ENCODE results near the gene VARS2. TPM values are rescaled to one million over a fixed set of nuclear protein-coding genes. Genes with fewer than 3 reads are reported as not detected.
"Not testable (repeated sequence)": the region's sequence is repeated elsewhere in the genome, so short reads cannot be mapped to it uniquely, and the experiment has no call there.

Gene VARS2
- total and polyA plus RNA-seq, 2 donors (not counting 1 experiment from before 2014, with no cell fraction given) = 27.1 to 41.6 TPM

DNA sequence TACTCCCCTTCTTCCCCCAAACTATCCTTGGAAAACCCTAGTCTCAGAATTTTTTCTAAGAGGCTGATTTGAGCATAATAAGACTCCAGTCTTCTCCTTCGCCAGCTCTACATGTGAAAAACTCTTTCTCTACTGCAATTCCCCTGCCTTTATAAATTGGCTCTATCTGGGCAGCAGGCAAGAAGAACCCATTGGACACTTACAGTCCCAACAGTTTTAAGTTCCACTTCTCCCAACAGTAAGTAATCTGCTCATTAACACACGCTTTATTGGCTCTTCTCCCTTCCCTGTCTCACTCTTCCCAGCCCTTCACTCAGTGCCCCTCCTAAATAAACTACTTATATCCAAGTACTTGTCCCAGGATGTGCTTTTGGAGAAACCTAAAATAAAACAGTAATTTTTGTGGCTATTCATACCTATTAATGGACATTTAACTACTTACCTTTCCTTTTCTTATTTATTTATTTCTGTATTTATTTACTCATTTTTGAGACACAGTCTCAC, 40.8 kb upstream of the VARS2 start:
- H3K4me1 ChIP-seq (ENCODE audit: control insufficient read depth in 2 of 2, insufficient read depth in 2 of 2, low read length in 2 of 2) = peaks cover 9 to 10% of the 10 kb centered on the region in 2 donors
- intact Hi-C loops (cut with micrococcal nuclease) = no loop called here
- H3K27ac ChIP-seq (ENCODE audit: low read length in 2 of 2) = no peak overlapping the region
- no peak for DNase-seq
- ChIA-PET POLR2A (no interaction called here), CTCF (no interaction called here)
- TF ChIP-seq, protein P1, sequence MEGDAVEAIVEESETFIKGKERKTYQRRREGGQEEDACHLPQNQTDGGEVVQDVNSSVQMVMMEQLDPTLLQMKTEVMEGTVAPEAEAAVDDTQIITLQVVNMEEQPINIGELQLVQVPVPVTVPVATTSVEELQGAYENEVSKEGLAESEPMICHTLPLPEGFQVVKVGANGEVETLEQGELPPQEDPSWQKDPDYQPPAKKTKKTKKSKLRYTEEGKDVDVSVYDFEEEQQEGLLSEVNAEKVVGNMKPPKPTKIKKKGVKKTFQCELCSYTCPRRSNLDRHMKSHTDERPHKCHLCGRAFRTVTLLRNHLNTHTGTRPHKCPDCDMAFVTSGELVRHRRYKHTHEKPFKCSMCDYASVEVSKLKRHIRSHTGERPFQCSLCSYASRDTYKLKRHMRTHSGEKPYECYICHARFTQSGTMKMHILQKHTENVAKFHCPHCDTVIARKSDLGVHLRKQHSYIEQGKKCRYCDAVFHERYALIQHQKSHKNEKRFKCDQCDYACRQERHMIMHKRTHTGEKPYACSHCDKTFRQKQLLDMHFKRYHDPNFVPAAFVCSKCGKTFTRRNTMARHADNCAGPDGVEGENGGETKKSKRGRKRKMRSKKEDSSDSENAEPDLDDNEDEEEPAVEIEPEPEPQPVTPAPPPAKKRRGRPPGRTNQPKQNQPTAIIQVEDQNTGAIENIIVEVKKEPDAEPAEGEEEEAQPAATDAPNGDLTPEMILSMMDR (IDR thresholded peaks at IDR 0.05) = no peak
- TF ChIP-seq EZH2 (IDR thresholded peaks at IDR 0.05; ENCODE audit: borderline replicate concordance, insufficient read depth, low read depth, low read length, poor library complexity, severe bottlenecking) = no peak
- peaks cover 0 to 23% (median 17%) of the 10 kb centered on the region in 3 donors for H3K9me3 ChIP-seq (ENCODE audit: control extremely low read depth in 1 of 3, control insufficient read depth in 2 of 3, insufficient read depth in 1 of 3, low read length in 2 of 3)
- peaks cover 0 to 6% (median 0%) of the 10 kb centered on the region in 4 experiments for H3K27me3 ChIP-seq (replicated peaks in 1 of 4; ENCODE audit: control extremely low read depth in 1 of 4, control insufficient read depth in 3 of 4, insufficient read depth in 4 of 4, low read length in 3 of 4)
- no peak overlapping the region for H3K4me2 ChIP-seq (replicated peaks; ENCODE audit: low read depth, low read length, poor library complexity, severe bottlenecking)
- peaks cover 9% of the 10 kb centered on the region for H3K4me1 Mint-ChIP-seq
- 100% methylated on average over 1 of the region's 2 CpGs for WGBS (ENCODE audit: insufficient coverage)
- H3K36me3 ChIP-seq (replicated peaks in 1 of 2; ENCODE audit: control extremely low read depth in 1 of 2, control insufficient read depth in 1 of 2, extremely low read depth in 1 of 2, insufficient read depth in 2 of 2, low read length in 1 of 2) = no peaks in the 10 kb centered on the region
- no peak overlapping the region for H3K9ac ChIP-seq (ENCODE audit: low read length)
- no peak overlapping the region for H3K4me3 Mint-ChIP-seq
- no peak overlapping the region for H2AFZ ChIP-seq (ENCODE audit: insufficient read depth, low read depth, low read length, poor library complexity, severe bottlenecking)
- H4K20me1 ChIP-seq (ENCODE audit: control insufficient read depth, insufficient read depth, low read length, poor library complexity, severe bottlenecking) = no peaks in the 10 kb centered on the region
- H3K4me3 ChIP-seq (ENCODE audit: control extremely low read depth in 1 of 5, extremely low read depth in 1 of 5, insufficient read depth in 1 of 5, low read depth in 2 of 5, low read length in 4 of 5) = no peak overlapping the region
- H3K27me3 Mint-ChIP-seq = peaks cover 8% of the 10 kb centered on the region
- H3K79me2 ChIP-seq (ENCODE audit: control insufficient read depth, insufficient read depth, low read length) = no peaks in the 10 kb centered on the region
- H3K27ac Mint-ChIP-seq = no peak overlapping the region
- ATAC-seq (ENCODE audit: low read depth) = no peak
- H3K9me3 Mint-ChIP-seq (ENCODE audit: insufficient read depth) = peaks cover 15% of the 10 kb centered on the region

DNA sequence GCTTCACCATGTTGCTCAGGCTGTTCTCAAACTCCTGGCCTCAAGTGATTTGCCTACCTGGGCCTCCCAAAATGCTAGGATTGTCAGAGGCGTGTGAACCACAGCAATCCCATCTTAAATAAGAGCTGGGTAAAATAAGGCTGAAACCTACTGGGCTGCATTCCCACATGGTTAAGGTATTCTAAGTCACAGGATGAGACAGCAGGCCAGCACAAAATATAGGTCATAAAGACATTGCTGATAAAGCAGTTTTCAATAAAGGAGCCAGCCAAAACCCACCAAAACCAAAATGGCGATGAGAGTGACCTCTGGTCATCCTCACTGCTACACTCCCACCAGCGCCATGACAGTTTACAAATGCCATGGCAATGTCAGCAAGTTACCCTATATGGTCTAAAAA, 40.2 kb upstream of the VARS2 start:
- H3K27ac Mint-ChIP-seq; H3K27me3 Mint-ChIP-seq; H3K9ac ChIP-seq (ENCODE audit: low read length); H4K20me1 ChIP-seq (ENCODE audit: control insufficient read depth, insufficient read depth, low read length, poor library complexity, severe bottlenecking); H2AFZ ChIP-seq (ENCODE audit: insufficient read depth, low read depth, low read length, poor library complexity, severe bottlenecking); POLR2A ChIA-PET; H3K27me3 ChIP-seq (replicated peaks in 1 of 4; ENCODE audit: control extremely low read depth in 1 of 4, control insufficient read depth in 3 of 4, insufficient read depth in 4 of 4, low read length in 3 of 4); H3K4me2 ChIP-seq (replicated peaks; ENCODE audit: low read depth, low read length, poor library complexity, severe bottlenecking); H3K4me3 ChIP-seq (ENCODE audit: control extremely low read depth in 1 of 5, extremely low read depth in 1 of 5, insufficient read depth in 1 of 5, low read depth in 2 of 5, low read length in 4 of 5); H3K27ac ChIP-seq (ENCODE audit: low read length in 2 of 2); intact Hi-C loops (cut with micrococcal nuclease); ATAC-seq (ENCODE audit: low read depth); DNase-seq; H3K4me3 Mint-ChIP-seq; H3K36me3 ChIP-seq (replicated peaks in 1 of 2; ENCODE audit: control extremely low read depth in 1 of 2, control insufficient read depth in 1 of 2, extremely low read depth in 1 of 2, insufficient read depth in 2 of 2, low read length in 1 of 2); H3K79me2 ChIP-seq (ENCODE audit: control insufficient read depth, insufficient read depth, low read length): not testable (repeated sequence)
- H3K4me1 Mint-ChIP-seq = peaks cover 14% of the 10 kb centered on the region
- CTCF ChIA-PET = interaction anchor here (1.8 kb wide), 1 partner anchor 45 kb away, joined by 5 read pairs; no protein-coding TSS in a partner anchor
- H3K4me1 ChIP-seq (ENCODE audit: control insufficient read depth in 2 of 2, insufficient read depth in 2 of 2, low read length in 2 of 2) = peaks cover 9 to 10% of the 10 kb centered on the region in 2 donors
- peaks cover 0 to 23% (median 14%) of the 10 kb centered on the region in 3 donors for H3K9me3 ChIP-seq (ENCODE audit: control extremely low read depth in 1 of 3, control insufficient read depth in 2 of 3, insufficient read depth in 1 of 3, low read length in 2 of 3)
- 100% methylated on average over 2 of the region's 3 CpGs for WGBS (ENCODE audit: insufficient coverage)
- H3K9me3 Mint-ChIP-seq (ENCODE audit: insufficient read depth) = peaks cover 14% of the 10 kb centered on the region

Measured in B cell (primary cell).